Sigmoid colon (tissue), 4 donors: Measurements from ENCODE around the gene RMRP.
"Not testable (repeated sequence)": the region's sequence is repeated elsewhere in the genome, so short reads cannot be mapped to it uniquely, and the experiment has no call there.

Source experiments
- CTCF ChIP-seq, 4 experiments: fragments of 450-650 bp in 3 of 4; fragments of 200-600 bp in 1 of 4; IDR thresholded peaks; one replicate each; pipeline ENCODE4 v1.5.1; 2016 to 2019; ENCODE audit warnings: antibody characterized with exemption in 4 of 4, mild to moderate bottlenecking in 3 of 4, moderate library complexity in 2 of 4
- EP300 ChIP-seq, 4 donors: sonication (generic); formaldehyde crosslinking; IDR thresholded peaks; one replicate each; pipeline ENCODE4 v1.6.1; 2017; ENCODE audit warnings: antibody characterized with exemption in 4 of 4
- POLR2A ChIP-seq, 2 donors: fragments of 450-650 bp; IDR thresholded peaks; one replicate each; pipeline ENCODE4 v1.6.1; 2016; ENCODE audit warnings: antibody characterized with exemption in 2 of 2, mild to moderate bottlenecking in 2 of 2, moderate library complexity in 2 of 2
- POLR2AphosphoS5 ChIP-seq, 4 donors: sonication (generic); formaldehyde crosslinking; IDR thresholded peaks; one replicate each; pipeline ENCODE4 v1.6.1; 2017; ENCODE audit warnings: antibody characterized with exemption in 4 of 4

- TF ChIP-seq POLR2AphosphoS5, POLR2A, CTCF, EP300 (IDR thresholded peaks at IDR 0.05): not testable (repeated sequence)
Observed at GRCh38 chr9:35612066-35612465, 45.8 kb downstream of the RMRP start.
